Muscle layer of colon (tissue), 2 donors: ENCODE data around the gene PRDX6.

Experiments
- H3K27ac ChIP-seq: one replicate; pipeline ENCODE4 v1.7.0; 2013; ENCODE audit warnings: low read depth, mild to moderate bottlenecking, low read length, moderate library complexity
- H3K27me3 ChIP-seq, 2 donors: one replicate each; pipeline ENCODE4 v1.7.0; 2013; ENCODE audit warnings: low read length in 2 of 2, mild to moderate bottlenecking in 2 of 2; ENCODE audit not compliant: insufficient read depth in 2 of 2, control insufficient read depth in 1 of 2
- H3K36me3 ChIP-seq: one replicate; pipeline ENCODE4 v1.7.0; 2013; ENCODE audit warnings: mild to moderate bottlenecking, low read length; ENCODE audit not compliant: insufficient read depth
- H3K4me1 ChIP-seq: one replicate; pipeline ENCODE4 v1.7.0; 2013; ENCODE audit warnings: mild to moderate bottlenecking, low read length; ENCODE audit not compliant: insufficient read depth
- H3K4me3 ChIP-seq, 2 donors: one replicate each; pipeline ENCODE4 v1.7.0; 2013; ENCODE audit warnings: low read length in 2 of 2, low read depth in 1 of 2, mild to moderate bottlenecking in 1 of 2, moderate library complexity in 1 of 2
- H3K9ac ChIP-seq: one replicate; pipeline ENCODE4 v1.7.0; 2013; ENCODE audit warnings: low read length
- H3K9me3 ChIP-seq: one replicate; pipeline ENCODE4 v1.7.0; 2013; ENCODE audit warnings: mild to moderate bottlenecking, low read length
- donor health status: abdominal sarcoma.
- donor health status: Adenocarcinoma of cecum.

The PRDX6 gene

GRCh38 chr1:173477286-173478093 is at the start of gene PRDX6:
Gene PRDX6 (plus strand): TSS chr1:173477335. CDS start chr1:173477398, 63 bp downstream.
- no peaks in the 10 kb centered on the region for H3K9me3 ChIP-seq
- peak within 1 kb of the TSS; percentile 97 for H3K27ac ChIP-seq
- H3K4me1 ChIP-seq = peaks cover 35% of the 10 kb centered on the region
- peak within 1 kb of the TSS; percentile 79 for H3K9ac ChIP-seq
- peaks cover 23% of the 10 kb centered on the region for H3K36me3 ChIP-seq
- peak within 1 kb of the TSS; percentile 80 to 82 for H3K4me3 ChIP-seq
- no peaks in the 10 kb centered on the region for H3K27me3 ChIP-seq

DNA sequence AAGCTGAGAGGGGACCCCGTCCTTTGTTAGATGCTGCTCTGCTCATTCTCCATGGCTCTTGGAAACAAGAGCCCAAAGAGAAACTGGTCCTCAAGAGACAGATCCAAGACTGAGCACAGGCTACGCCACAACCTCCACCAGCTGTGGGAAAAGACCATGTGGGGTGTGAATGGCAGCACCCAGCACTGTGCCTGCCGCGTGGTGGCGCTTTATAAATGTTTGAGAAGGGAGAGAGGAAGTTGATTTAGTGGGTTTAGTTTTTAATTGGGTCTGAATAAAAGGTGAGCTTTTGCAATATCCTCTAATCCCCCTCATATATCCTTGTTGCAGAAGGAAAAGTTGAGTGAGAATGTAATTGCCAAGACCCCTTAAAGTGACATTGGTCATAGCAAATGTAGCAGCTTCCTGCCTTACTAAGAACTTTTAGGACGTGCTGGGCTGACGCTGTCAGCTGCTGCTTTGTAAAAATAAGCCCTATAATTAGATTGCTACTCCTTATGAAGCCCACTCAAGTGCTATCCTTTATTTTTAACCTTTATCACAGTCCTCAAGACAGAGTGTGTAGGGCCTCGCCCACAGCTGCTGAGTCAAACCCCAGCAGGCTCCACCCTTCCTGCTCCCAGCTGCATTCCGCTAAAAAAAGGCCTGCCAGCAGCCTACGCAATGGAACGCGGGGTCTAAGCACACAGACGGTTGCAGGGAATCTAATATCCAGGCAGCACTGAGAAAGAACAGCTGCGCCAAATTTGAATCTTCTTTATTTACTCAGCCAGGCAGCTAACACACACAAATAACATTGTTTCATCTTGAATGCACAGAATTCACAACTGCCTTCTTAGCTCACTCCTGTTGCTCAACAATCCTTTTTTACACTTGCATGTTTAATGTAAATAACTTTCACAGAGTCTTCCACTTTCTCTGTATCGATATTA is 47.4 kb upstream of the PRDX6 start:
- H3K9ac ChIP-seq = peak overlapping the region; percentile 7
- H3K4me3 ChIP-seq = peak overlapping the region in 1 of 2 donors; percentile 36
- H3K27me3 ChIP-seq = no peaks in the 10 kb centered on the region

DNA sequence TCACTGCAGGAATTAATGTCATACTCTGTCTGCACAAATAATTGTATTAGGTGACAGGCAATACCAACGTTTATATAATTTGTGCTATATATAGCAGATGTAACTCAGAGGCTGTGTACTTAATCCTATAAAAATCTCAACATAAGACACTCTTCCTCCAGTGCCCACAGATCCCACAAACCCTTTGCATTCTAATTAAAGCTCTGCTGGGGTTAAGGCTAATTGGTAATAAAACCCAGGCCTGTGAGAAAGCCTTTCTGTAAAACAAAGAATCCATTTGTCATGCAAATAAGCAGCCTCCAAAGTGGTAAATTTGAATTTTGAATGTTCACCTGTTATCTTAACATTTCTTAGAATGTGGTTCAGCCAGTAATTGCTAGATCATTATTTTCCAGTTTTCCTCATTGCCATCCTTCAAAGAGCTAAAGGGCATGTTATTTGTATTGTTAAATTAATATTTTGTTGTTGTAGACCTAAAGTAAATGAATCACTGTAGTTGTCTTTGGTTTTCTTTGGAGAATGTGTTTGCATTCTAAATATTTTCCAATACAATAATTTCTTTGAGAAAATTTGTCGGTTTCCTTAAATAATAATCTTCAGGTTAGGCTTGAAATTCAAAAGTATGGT is 46.3 kb upstream of the PRDX6 start:
- Histone ChIP-seq H3K9me3 (no peaks in the 10 kb centered on the region), H3K4me1 (peaks cover 22% of the 10 kb centered on the region), H3K27ac (peak overlapping the region; percentile 50), H3K36me3 (no peaks in the 10 kb centered on the region), H3K4me3 (no peak overlapping the region), H3K9ac (no peak overlapping the region), H3K27me3 (no peaks in the 10 kb centered on the region)

More for the DNA sequence above, 47.4 kb upstream of the PRDX6 start:
- H3K9me3 ChIP-seq = no peaks in the 10 kb centered on the region
- H3K27ac ChIP-seq = peak overlapping the region; percentile 76
- no peaks in the 10 kb centered on the region for H3K36me3 ChIP-seq
- H3K4me1 ChIP-seq = peaks cover 22% of the 10 kb centered on the region

DNA sequence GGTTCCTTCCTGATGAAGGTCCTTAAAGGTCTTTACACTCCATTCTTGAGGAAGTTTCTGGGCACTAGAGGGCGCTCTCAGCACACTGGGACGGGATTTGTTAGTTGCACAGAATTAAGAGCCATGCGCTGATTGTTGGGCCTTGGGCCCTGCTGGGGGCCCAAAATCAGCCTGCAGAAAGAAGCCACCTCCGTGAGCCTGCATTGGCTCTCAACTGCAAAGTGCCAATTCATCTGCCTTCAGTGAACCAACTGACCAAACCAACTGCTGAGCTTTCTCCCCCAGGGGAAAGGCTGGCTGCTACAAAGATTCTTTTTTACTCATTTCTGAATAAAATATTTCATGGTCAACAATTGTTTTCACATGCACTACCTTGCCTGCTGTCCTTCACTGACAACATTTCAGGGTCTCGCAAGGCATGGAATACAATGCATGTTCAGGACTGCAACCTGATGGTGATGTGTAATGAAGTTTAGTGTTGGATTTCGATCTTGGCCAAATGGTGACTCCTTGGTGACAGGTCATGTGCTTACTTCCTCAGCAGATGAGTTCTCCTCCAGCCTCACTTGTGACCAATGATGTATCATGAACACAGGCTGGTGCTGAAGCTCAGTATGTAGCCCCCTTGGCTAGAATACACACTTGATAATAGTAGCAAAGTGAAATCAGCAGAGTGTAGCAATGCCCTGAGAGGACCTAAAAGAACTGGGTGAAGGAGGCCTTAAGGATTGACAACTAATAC is 45.7 kb upstream of the PRDX6 start:
- no peak overlapping the region for H3K27ac ChIP-seq
- no peak overlapping the region for H3K9ac ChIP-seq
- no peaks in the 10 kb centered on the region for H3K36me3 ChIP-seq
- no peak overlapping the region for H3K4me3 ChIP-seq
- no peaks in the 10 kb centered on the region for H3K27me3 ChIP-seq
- no peaks in the 10 kb centered on the region for H3K9me3 ChIP-seq
- peaks cover 22% of the 10 kb centered on the region for H3K4me1 ChIP-seq

DNA sequence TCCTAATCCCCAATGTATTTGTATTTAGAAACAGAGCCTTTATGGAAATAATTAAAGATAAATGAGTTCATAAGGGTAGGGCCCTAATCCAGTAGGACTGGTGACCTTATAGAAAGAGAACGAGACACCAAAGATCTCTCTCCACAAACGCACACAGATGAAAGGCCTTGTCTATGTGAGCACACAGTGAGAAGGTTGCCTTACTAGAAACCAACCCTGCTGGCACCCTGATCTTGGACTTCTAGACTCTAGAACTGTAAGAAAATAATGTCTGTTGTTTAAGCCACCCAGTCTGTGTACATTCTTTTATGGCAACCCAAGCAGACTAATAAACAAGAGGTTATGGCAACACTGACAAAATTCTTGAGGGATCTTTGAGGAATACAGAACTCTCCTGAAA is 44.8 kb upstream of the PRDX6 start:
- no peak overlapping the region for H3K4me3 ChIP-seq
- no peaks in the 10 kb centered on the region for H3K27me3 ChIP-seq
- no peaks in the 10 kb centered on the region for H3K36me3 ChIP-seq
- no peak overlapping the region for H3K9ac ChIP-seq
- no peak overlapping the region for H3K27ac ChIP-seq
- H3K9me3 ChIP-seq = no peaks in the 10 kb centered on the region
- H3K4me1 ChIP-seq = peaks cover 22% of the 10 kb centered on the region

DNA sequence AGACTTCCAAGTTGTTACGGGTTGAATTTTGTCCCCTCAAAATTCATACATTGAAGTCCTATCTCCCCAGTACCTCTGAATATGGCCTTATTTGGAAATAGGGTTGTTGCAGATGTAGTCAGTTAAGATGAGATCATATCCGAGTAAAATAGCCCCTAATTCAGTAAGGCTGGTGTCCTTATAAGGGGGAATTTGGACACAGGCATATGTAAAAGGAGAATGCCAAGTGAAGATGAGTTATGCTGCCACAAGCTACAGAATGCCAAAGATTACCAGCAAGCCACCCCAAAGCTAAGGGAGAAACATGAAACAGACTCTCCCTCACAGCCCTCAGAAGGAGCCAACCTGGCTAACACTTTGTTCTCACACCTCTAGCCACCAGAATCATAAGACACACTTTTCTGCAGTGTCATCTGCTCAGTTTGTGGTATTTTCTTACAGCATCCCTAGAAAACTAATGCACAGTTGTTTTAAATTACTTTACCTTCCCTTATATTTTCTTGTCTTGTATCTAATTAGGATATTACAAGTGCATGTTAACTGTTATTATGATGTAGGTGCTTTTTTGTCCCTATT is 43.3 kb upstream of the PRDX6 start:
- H3K27me3 ChIP-seq = no peaks in the 10 kb centered on the region
- H3K4me3 ChIP-seq = no peak overlapping the region
- H3K4me1 ChIP-seq = peaks cover 22% of the 10 kb centered on the region
- H3K9me3 ChIP-seq = no peaks in the 10 kb centered on the region
- H3K27ac ChIP-seq = no peak overlapping the region
- H3K9ac ChIP-seq = no peak overlapping the region
- H3K36me3 ChIP-seq = no peaks in the 10 kb centered on the region

DNA sequence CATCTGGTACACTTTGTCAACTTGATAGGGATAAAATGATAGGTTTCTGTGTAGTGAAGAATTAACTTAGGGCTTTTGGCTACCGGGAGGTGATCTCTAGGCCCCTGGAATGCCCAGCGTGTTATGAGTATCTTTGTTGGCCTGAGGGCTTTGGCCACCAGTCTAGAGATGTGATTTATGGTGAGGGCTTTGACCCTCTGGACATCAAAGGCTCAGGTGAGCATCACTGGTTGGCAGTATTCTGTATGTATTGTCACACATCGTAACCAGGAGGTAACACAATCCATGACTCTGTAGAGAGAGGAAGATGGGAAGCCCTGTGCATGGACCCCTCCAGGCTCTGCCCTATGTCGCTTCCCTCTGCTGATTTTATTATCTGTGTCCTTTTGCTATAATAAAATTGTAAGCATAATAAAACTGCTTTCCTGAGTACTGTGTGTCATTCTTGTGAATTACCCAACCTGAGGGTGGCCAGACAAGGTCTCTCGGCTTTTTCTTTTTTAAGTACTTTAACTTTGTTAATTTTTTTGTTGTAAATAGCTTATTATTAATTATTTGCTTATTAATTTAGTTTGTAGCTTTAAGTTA is 40.2 kb upstream of the PRDX6 start:
- no peak overlapping the region for H3K4me3 ChIP-seq
- H3K27ac ChIP-seq = no peak overlapping the region
- H3K9ac ChIP-seq = no peak overlapping the region
- H3K36me3 ChIP-seq = no peaks in the 10 kb centered on the region
- no peaks in the 10 kb centered on the region for H3K27me3 ChIP-seq
- no peaks in the 10 kb centered on the region for H3K4me1 ChIP-seq
- H3K9me3 ChIP-seq = no peaks in the 10 kb centered on the region

DNA sequence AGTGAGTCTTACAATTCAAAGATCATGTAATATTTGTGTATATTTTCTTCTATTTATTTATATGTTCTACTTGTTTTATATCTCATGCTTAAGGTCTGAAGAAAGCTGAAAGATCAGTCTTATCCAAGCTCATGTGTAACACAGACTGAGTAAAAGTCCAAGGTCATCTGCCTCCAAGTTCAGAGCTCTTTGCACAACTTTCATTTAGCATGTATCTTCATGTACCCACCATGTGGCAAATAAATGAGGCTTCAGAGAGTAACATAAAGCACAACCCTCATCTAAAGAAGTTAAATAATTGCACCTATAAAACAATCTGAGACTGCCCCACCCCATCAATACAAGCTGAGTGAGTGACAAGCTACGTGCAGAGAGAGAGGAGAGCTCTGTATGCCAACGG is 38.5 kb upstream of the PRDX6 start:
- no peak overlapping the region for H3K27ac ChIP-seq
- H3K9ac ChIP-seq = no peak overlapping the region
- no peaks in the 10 kb centered on the region for H3K27me3 ChIP-seq
- no peaks in the 10 kb centered on the region for H3K36me3 ChIP-seq
- no peak overlapping the region for H3K4me3 ChIP-seq
- no peaks in the 10 kb centered on the region for H3K4me1 ChIP-seq
- no peaks in the 10 kb centered on the region for H3K9me3 ChIP-seq

GRCh38 chr1:173440430-173440829 is 36.7 kb upstream of the PRDX6 start:
- no peaks in the 10 kb centered on the region for H3K9me3 ChIP-seq
- H3K27ac ChIP-seq = no peak overlapping the region
- no peak overlapping the region for H3K4me3 ChIP-seq
- H3K36me3 ChIP-seq = no peaks in the 10 kb centered on the region
- H3K9ac ChIP-seq = no peak overlapping the region
- H3K4me1 ChIP-seq = no peaks in the 10 kb centered on the region
- no peaks in the 10 kb centered on the region for H3K27me3 ChIP-seq

GRCh38 chr1:173444757-173445156 is 32.4 kb upstream of the PRDX6 start:
- no peaks in the 10 kb centered on the region for H3K27me3 ChIP-seq
- H3K4me1 ChIP-seq = no peaks in the 10 kb centered on the region
- no peak overlapping the region for H3K9ac ChIP-seq
- no peak overlapping the region for H3K27ac ChIP-seq
- no peak overlapping the region for H3K4me3 ChIP-seq
- no peaks in the 10 kb centered on the region for H3K9me3 ChIP-seq
- H3K36me3 ChIP-seq = no peaks in the 10 kb centered on the region
